Kidney (tissue), 14 donors: ENCODE measurements around the gene IGFBP5. TPM values are rescaled to one million over a fixed set of nuclear protein-coding genes. Genes with fewer than 3 reads are reported as not detected.

Experiments used
- DNase-seq, 5 donors: peaks; one replicate each; pipeline ENCODE4 v3.0.0-alpha.2; 2013 to 2020
- FAIRE-seq: peaks from 2 replicates; lab custom pipeline; 2012; peaks lifted over from hg19 to GRCh38; lab: Jason Lieb, UNC
- H3K27ac ChIP-seq, 2 donors: one replicate each; pipeline ENCODE4 v1.7.0; 2013; ENCODE audit warnings: low read depth in 2 of 2, low read length in 2 of 2, inconsistent platforms in 1 of 2
- H3K27me3 ChIP-seq: one replicate; pipeline ENCODE4 v1.7.1; 2013; ENCODE audit warnings: low read length, inconsistent platforms; ENCODE audit not compliant: control insufficient read depth, insufficient read depth
- H3K36me3 ChIP-seq, 3 donors: one replicate each; pipeline versions ENCODE4 v1.7.0 to v1.7.1; 2013; ENCODE audit warnings: low read length in 3 of 3, control low read depth in 1 of 3, inconsistent platforms in 1 of 3; ENCODE audit not compliant: insufficient read depth in 3 of 3, control insufficient read depth in 2 of 3
- H3K4me1 ChIP-seq, 3 donors: one replicate each; pipeline versions ENCODE4 v1.7.0 to v1.7.1; 2013; ENCODE audit warnings: low read length in 3 of 3, inconsistent platforms in 1 of 3, low read depth in 1 of 3; ENCODE audit not compliant: control insufficient read depth in 2 of 3, insufficient read depth in 2 of 3
- H3K4me3 ChIP-seq, 3 donors: one replicate each; pipeline versions ENCODE4 v1.7.0 to v1.8.1; 2013; ENCODE audit warnings: low read length in 3 of 3, control low read depth in 1 of 3, inconsistent platforms in 1 of 3
- H3K9ac ChIP-seq, 3 donors: one replicate each; pipeline versions ENCODE4 v1.7.0 to v1.7.1; 2013; ENCODE audit warnings: low read length in 3 of 3, control low read depth in 1 of 3, inconsistent platforms in 1 of 3
- H3K9me3 ChIP-seq, 3 donors: one replicate each; pipeline versions ENCODE4 v1.7.0 to v1.7.1; 2013; ENCODE audit warnings: low read length in 3 of 3, control low read depth in 1 of 3, inconsistent platforms in 1 of 3; ENCODE audit not compliant: control insufficient read depth in 2 of 3, insufficient read depth in 1 of 3
- CTCF ChIP-seq: IDR thresholded peaks from 3 replicates; pipeline ENCODE4 v1.5.1; 2012; ENCODE audit warnings: mild to moderate bottlenecking, moderate library complexity, borderline replicate concordance; ENCODE audit not compliant: insufficient read depth; ENCODE audit errors: extremely low read depth
- intact Hi-C: fragments of 100-400 bp; cut with DNase I; formaldehyde crosslinking; loops from one replicate; pipeline ENCODE4 v1.11.1; 2022
- polyA plus RNA-seq: library from polyadenylated mRNA; stranded (reverse); fragments of 350-450 nt; fragmentation: Illumina TruSeq; extraction: RNeasy Lipid Tissue Mini Kit (QIAGEN cat#74804); gene quantifications from one replicate; pipeline ENCODE4 v1.2.3, GENCODE V29; 2014; ENCODE audit warnings: low read depth, low replicate concordance; ENCODE audit not compliant: insufficient read depth
- total RNA-seq: library from RNA; stranded (reverse); fragmentation: NEBNext Ultra II Directional; extraction: Animal tissue kit (Norgen Biotek cat#: 25700); gene quantifications from one replicate; pipeline ENCODE4 v1.2.1, GENCODE V29; 2021
- donor health status: control.
- donor health status: control.
- donor health status: control.
- donor health status: control.
- donor health status: control.
- donor health status: DM: yes; HTN: yes; CAD: no.
- donor health status: Normal renal cell carcinoma (clear cell type).

The IGFBP5 gene
- total and polyA plus RNA-seq, 2 donors from 2014 or later = 362 to 572 TPM

- Histone ChIP-seq H3K9ac (peak within 1 kb of the TSS in 2 of 3 donors; percentile 53 to 59), H3K27ac (no peak within 1 kb of the TSS), H3K9me3 (no peaks in the 10 kb centered on the region), H3K36me3 (no peaks in the 10 kb centered on the region), H3K27me3 (no peaks in the 10 kb centered on the region), H3K4me3 (peak within 1 kb of the TSS; percentile 21 to 74 (median 67)), H3K4me1 (peaks cover 0 to 8% (median 0%) of the 10 kb centered on the region in 3 donors)
- FAIRE-seq = no peak
- TF ChIP-seq CTCF = no peak
- intact Hi-C loops = no loop called here
- peak; percentile 84 to 94 (median 93) for DNase-seq
Measured at GRCh38 chr2:216632952-216633615, 62.3 kb downstream of the IGFBP5 start, which contains the start of gene IGFBP2. Gene IGFBP2, plus strand, starts transcription at chr2:216633420. Its CDS starts 104 bp downstream, at chr2:216633524.

GRCh38 chr2:216632346-216632951, 62.9 kb downstream of the IGFBP5 start:
- Histone ChIP-seq H3K27me3 (no peaks in the 10 kb centered on the region), H3K9ac (peak overlapping the region in 2 of 3 donors; percentile 16 to 46), H3K9me3 (no peaks in the 10 kb centered on the region), H3K27ac (no peak overlapping the region), H3K4me3 (peak overlapping the region in 2 of 3 donors; percentile 40 to 48), H3K36me3 (no peaks in the 10 kb centered on the region), H3K4me1 (peaks cover 0 to 8% (median 0%) of the 10 kb centered on the region in 3 donors)
- FAIRE-seq (no peak), DNase-seq (peak in 4 of 5 donors; percentile 37 to 72 (median 50))
- intact Hi-C loops = no loop called here
- TF ChIP-seq CTCF = no peak

- Histone ChIP-seq H3K27ac (no peak overlapping the region), H3K27me3 (no peaks in the 10 kb centered on the region), H3K4me3 (no peak overlapping the region), H3K36me3 (no peaks in the 10 kb centered on the region), H3K4me1 (peaks cover 0 to 8% (median 0%) of the 10 kb centered on the region in 3 donors), H3K9me3 (no peaks in the 10 kb centered on the region), H3K9ac (no peak overlapping the region)
- no peak for DNase-seq
- no peak for FAIRE-seq
- TF ChIP-seq CTCF = no peak
- intact Hi-C loops = no loop called here
Measured at GRCh38 chr2:216629784-216630183, 65.6 kb downstream of the IGFBP5 start.
